CD4-positive, alpha-beta T cell treated with Interleukin-1 beta for 1 hour (primary cell): ENCODE measurements around the gene ACSF2.
"Not testable (repeated sequence)": the region's sequence is repeated elsewhere in the genome, so short reads cannot be mapped to it uniquely, and the experiment has no call there.

ENCODE experiments used
- DNase-seq, 2 donors: peaks; one replicate each; pipeline ENCODE4 v3.0.0-alpha.2; 2020 to 2022

The ACSF2 gene

GRCh38 chr17:50465635-50466034, 39.6 kb downstream of the ACSF2 start:
- DNase-seq = no peak

- DNase-seq = no peak
Measured at GRCh38 chr17:50466371-50467113, 40.5 kb downstream of the ACSF2 start.

- no peak for DNase-seq
Measured at GRCh38 chr17:50467114-50467854, 41.3 kb downstream of the ACSF2 start.

GRCh38 chr17:50467855-50468303, 41.9 kb downstream of the ACSF2 start:
- DNase-seq = no peak

- no peak for DNase-seq
Measured at GRCh38 chr17:50468304-50469207, 42.5 kb downstream of the ACSF2 start, which contains the start of gene CHAD. Gene CHAD (minus strand): TSS chr17:50468880. CDS start chr17:50468813, 67 bp downstream.

- DNase-seq = no peak
Measured at GRCh38 chr17:50469208-50469605, 43.2 kb downstream of the ACSF2 start.

GRCh38 chr17:50469671-50470305, 43.8 kb downstream of the ACSF2 start:
- DNase-seq = no peak

- no peak for DNase-seq
Measured at GRCh38 chr17:50470426-50470825, 44.4 kb downstream of the ACSF2 start.

- no peak for DNase-seq
Measured at GRCh38 chr17:50471009-50471905, 45.2 kb downstream of the ACSF2 start.

- DNase-seq = no peak
Measured at GRCh38 chr17:50472286-50472685, 46.3 kb downstream of the ACSF2 start.

- DNase-seq = not testable (repeated sequence)
Measured at GRCh38 chr17:50472761-50473161, 46.7 kb downstream of the ACSF2 start.

- no peak for DNase-seq
Measured at GRCh38 chr17:50473901-50474300, 47.9 kb downstream of the ACSF2 start.

GRCh38 chr17:50474523-50474922, 48.5 kb downstream of the ACSF2 start:
- no peak for DNase-seq

- DNase-seq = no peak
Measured at GRCh38 chr17:50475362-50475761, 49.3 kb downstream of the ACSF2 start.

- not testable (repeated sequence) for DNase-seq
Measured at GRCh38 chr17:50475775-50476544, 49.9 kb downstream of the ACSF2 start.

GRCh38 chr17:50476545-50477315, 50.7 kb downstream of the ACSF2 start:
- DNase-seq = no peak

GRCh38 chr17:50477976-50478375, 52.0 kb downstream of the ACSF2 start:
- DNase-seq = no peak

GRCh38 chr17:50478391-50479381, 52.7 kb downstream of the ACSF2 start, which contains the start of gene RSAD1:
Gene RSAD1 (plus strand): TSS chr17:50478860. CDS start chr17:50478885, 25 bp downstream.
- peak; percentile 88 to 91 for DNase-seq
